Stimulated activated naive CD4-positive, alpha-beta T cell (primary cell): ENCODE measurements around the gene C14orf180.
"Not testable (repeated sequence)": the region's sequence is repeated elsewhere in the genome, so short reads cannot be mapped to it uniquely, and the experiment has no call there.

Experiments used
- DNase-seq, 6 experiments: peaks; one replicate each; lab custom pipeline; 2025; lab: John Stamatoyannopoulos, UW

The C14orf180 gene

DNA sequence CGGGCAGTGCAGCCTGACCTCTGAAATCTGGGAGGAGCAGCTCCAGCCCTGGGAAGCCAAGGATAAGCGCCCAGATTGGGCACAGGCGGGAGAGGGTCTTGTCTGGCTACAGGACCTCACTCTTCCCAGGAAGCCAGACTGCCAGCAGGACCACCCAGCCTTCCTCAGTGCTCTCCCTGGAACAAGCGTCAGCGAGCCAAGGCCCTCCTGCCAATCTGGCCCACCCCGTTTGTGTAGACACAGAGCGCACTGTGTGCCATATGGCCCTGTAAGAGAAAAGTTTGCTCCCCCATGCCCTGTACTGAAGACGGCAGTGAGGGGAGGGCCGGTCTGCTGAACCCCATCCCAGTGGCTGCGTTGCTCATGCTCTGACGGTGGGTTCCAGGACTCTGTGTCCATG lies 1.2 kb upstream of the C14orf180 start:
- no peak for DNase-seq

DNA sequence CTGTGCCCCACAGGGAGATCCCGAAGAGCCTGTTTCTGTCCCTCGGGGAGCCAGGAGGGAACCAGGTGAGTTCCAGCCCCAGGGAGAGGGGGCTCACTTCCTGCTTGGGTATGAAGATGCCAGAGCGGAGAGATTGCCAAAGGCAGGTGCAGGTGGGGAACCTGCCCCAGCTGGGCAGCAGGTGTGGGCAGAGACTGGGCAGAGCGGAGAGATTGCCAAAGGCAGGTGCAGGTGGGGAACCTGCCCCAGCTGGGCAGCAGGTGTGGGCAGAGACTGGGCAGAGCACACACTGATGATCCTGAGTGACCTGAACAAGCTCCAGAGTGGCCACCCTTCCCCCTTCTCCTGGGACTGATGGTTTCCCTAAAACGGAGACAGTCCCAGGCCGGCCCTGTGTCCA lies 375 bp downstream of the C14orf180 start:
- DNase-seq, result not testable (repeated sequence)

GRCh38 chr14:104580961-104581360 lies 1.4 kb downstream of the C14orf180 start:
- no peak for DNase-seq

GRCh38 chr14:104581521-104581920 lies 2.0 kb downstream of the C14orf180 start:
- no peak for DNase-seq

- DNase-seq, result no peak
Observed at GRCh38 chr14:104582005-104582404, 2.4 kb downstream of the C14orf180 start.

DNA sequence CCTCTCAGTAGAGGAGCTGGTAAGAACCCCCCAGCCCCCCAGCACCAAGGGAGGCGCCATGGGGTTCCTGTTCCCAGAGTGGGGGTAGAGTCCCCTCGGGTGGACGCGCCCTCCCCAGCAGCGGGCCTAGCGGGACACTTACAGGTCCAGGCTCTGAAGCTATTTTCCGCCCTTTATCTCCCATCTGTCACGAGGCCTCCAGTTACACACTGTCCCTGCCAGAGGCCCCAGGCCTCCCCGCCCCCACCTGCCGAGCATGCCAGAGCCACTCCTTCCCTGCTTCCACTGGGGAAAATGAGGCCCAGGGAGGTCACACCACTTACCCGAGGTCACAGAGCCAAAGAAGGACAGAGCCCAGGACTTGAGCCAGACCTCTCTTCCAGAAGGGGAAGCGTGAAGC lies 3.1 kb downstream of the C14orf180 start:
- no peak for DNase-seq

DNA sequence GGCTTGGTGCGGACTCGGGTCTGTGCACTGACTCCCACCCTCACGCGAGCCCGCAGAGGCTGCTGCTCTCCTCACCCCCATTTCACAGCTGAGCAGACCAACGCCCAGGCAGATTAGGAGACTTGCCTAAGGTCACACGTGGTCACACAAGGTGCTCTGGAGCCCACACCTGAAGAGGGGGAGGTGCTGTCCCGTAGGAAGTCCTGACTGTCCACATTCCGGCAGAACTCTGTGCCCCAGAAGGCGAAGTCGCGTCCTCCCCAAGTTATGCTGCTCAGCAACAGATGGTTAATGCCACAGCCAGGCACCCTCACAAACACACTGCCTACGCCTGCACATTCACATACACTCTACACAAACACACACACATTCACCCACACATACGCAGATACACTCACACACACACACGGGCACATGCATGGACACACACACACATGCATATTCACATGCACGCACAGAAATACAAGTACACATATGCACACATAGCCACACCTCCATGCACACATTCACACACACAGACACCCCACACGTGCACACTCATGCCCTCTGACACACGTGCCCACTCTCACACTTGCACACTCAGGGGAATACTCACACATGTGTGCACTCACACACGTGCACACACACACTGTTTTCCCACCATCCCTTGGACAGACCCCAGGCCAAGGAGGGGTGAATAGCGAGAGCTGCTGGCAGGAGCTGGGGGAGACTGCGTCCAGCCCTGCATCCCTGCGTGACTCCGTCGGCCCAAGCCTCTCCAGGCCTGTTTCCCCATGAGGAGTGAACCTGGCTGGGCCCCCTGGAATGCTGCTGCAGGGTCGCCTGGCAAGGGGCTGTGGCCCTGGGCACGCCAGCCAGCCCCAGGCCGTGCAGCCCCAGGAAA lies 4.1 kb downstream of the C14orf180 start:
- DNase-seq, result no peak

DNA sequence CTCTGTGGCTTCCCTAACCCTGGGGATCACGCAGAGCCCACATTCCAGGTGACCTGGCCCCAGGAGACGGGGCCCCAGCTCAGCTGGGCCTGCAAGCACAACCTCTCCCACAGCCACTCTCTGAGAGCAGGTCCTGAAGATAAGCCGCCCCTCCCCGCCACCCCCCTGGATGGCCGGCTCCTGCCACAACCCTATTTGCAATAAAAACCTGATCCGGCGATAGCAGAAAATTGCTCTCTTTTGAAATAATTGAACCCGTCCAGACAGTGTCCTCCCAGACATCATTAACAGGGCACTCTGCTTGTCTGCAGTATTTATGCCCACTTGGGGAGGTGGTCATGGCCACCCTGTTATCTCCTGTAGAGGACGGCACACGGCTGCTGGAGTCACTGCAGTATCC lies 5.0 kb downstream of the C14orf180 start:
- DNase-seq, result no peak

DNA sequence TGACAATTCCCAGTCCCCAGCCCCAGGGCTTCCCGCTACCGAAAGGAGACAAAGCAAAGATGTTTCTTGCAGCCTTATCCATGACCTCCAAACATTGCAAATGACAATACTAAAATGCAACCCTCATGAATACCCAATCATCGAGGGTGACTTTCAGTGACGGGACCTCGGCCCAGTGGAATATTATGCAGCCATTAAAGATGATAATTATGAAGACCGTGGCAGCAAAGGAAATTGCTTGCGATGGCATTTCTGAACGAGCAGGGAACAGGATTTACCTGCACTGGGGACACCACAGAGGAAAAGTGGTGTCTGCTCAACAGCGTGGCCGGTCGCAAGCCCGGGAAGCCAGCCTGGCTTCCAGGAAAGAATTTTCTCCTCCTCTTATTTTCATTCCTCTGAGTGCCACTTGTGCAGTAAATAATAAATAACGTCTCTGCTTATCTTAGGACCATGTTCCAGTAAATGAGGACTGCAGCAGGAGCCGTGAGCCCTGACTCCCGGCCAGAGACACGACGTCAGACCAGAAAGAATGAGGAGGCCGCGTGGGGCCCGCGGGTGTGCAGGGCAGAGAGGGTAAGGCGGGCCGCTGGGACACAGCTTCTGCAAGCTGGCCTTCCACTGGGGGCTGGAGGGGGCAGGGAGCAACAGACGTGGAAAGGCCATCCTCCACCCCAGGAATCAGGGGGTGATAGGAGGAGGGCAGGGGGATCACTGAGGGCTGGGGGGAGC lies 6.6 kb downstream of the C14orf180 start:
- DNase-seq, result no peak

GRCh38 chr14:104586832-104587620 lies 7.5 kb downstream of the C14orf180 start:
- DNase-seq, result no peak

DNA sequence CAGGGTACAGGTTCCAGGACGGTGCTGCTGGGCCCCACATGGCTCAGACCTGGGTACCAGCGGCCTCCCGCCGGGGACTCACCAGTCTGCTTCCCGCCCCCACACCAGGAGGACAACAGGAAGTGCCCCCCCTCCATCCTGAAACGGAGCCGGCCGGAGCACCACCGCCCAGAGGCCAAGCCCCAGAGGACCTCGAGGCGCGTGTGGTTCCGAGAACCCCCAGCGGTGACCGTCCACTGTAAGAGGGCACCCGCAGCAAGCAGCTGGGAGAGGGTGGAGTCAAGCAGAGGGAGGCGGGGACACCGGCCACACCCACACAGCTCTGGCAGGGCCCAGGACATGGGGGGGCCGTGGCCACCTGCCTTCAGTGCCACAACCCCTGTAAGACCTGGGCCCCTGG lies 8.1 kb downstream of the C14orf180 start:
- no peak for DNase-seq

- DNase-seq, result no peak
Observed at GRCh38 chr14:104588066-104588857, 8.7 kb downstream of the C14orf180 start.

DNA sequence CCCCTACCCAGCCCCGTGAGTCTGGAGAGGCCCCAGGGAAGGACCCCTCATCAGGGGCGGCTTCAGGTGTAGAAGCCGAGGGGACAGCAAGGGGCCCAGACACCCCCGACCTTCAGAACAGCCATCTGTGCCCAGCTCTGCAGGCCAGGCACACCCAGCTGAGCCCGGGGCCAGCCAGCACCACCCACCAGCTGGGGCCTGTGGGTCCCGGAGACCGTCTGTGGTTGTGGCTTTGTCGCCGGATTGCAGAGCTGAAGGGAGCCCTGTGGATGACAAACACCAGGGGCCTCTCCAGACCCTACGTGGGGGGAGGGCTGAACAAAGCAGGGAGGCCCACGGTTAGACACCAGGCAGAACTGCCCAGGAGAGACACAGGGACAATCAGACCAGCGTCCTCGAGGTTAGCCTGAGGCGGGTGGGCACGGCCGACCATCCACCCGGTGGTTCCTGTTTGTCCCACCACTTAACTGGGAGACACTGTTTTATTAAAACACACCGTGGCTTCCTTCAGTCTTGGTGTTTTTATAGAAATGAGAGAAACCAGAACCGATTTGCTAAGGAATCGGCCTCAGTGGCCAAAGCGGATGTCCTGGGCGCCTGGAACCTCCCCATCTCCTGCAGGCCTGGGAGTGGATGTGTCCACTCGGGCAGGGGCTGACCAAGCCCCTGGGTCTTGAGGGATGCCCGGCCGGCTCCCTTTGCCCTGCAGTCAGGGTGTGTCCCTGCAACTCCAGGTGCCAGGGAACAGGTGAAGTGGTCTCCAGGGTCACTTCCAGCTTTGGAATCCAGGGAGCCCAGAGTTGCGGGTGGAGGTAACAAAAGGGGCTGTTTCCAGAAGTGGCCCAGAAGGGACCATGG lies 10.0 kb downstream of the C14orf180 start:
- no peak for DNase-seq

GRCh38 chr14:104590240-104590965 lies 10.8 kb downstream of the C14orf180 start:
- no peak for DNase-seq

- no peak for DNase-seq
Observed at GRCh38 chr14:104591031-104591430, 11.5 kb downstream of the C14orf180 start.

DNA sequence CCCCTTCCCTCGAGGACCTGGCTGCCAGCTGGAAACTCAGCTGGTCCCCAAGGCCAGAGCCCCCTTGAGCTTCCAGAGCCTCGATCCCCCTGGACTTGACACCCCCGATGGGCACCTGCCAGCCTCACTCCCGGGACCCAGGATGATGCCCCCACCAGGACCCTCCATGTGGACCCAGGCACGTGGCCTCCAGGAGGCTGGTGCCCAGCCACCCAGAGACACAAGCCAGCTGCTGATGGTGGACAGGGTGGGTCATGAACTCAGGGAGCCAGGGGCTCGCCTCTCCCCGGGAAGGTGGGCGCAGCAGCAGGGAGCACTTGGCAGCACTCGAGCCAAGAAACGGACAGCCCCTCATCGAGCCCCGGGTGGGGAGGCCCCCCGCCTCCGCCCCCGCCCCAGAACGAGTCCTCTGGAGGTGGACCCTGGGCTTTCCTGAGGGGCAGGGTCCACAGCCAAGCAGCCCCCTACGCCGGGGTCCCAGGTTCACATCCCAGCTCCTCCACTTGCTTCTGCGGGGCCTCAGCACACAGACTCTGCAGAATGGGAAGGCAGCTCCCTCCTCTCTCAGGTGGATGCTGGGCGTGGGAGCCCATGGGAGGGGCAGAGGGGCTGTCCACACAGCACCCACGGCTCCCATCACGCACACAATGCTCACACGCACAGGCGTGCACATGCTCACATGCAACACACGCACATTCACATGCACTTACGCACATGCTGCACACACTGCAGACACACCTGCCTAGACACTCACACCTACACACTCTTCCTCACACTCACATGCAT lies 12.1 kb downstream of the C14orf180 start:
- DNase-seq, result no peak

- no peak for DNase-seq
Observed at GRCh38 chr14:104592292-104592672, 12.7 kb downstream of the C14orf180 start.

- DNase-seq, result no peak
Observed at GRCh38 chr14:104592785-104593184, 13.2 kb downstream of the C14orf180 start.

DNA sequence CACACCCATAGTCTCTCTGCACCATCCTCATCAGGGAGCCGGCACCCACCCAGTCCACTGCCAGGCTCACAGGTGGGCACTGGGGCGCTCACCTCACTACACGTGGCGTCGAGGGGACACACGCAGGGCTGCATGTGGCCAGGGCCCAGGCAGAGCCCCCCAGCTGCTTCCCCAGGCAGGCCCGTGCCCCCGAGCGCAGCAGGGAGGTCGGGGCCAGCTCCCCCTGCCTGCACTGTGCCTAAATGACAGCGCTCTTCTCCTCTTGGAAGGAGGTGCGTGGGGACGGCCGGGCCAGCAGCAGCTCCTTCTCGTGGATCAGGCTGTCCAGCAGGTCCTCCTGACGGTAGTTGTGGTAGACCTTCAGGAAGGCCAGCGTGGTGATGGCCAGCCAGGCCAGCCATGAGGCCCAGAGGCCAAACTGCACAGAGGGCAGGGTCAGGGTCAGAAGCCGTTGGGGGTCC lies 13.7 kb downstream of the C14orf180 start:
- no peak for DNase-seq
